ENCODE measurements around the gene IP6K2.
"Not testable (repeated sequence)": the region's sequence is repeated elsewhere in the genome, so short reads cannot be mapped to it uniquely, and the experiment has no call there.

Gene IP6K2

DNA sequence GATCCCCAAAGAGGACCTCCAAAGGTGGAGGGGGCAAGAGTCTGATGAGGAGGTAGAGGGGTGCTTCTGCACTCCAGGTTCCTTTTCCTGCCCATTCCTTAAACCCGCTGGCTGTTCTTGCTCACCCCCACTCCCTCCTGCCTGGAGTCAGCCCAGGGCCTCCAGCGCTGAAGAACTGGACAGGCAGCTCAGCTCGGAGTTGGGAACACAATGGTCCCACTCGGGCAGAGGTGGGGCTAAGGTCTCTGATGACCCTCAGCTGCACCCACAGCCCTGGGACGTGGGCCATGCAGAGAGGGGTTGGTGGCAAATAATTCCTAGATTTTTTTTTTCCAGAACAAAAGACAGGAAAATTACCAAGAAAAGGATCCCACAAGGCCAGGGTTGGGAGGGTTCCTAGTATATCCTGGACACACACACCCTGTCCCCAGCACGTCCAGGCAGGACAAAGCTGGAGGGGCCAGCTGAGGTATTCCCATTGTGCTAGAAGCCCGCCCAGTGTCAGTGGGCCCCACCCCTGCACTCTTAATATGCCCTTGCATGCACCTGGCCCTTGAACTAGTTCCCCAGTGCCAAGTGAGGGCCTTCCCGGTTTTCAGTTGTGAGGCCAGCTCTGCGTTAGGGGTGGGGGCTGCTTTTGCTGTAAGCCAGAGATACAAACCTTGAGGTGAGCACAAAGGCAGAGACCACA lies 22.1 kb upstream of the IP6K2 start:
- no peak for TF ChIP-seq ZFX (IDR thresholded peaks at IDR 0.05; ENCODE audit: borderline replicate concordance)
- TF ChIP-seq, protein P1, sequence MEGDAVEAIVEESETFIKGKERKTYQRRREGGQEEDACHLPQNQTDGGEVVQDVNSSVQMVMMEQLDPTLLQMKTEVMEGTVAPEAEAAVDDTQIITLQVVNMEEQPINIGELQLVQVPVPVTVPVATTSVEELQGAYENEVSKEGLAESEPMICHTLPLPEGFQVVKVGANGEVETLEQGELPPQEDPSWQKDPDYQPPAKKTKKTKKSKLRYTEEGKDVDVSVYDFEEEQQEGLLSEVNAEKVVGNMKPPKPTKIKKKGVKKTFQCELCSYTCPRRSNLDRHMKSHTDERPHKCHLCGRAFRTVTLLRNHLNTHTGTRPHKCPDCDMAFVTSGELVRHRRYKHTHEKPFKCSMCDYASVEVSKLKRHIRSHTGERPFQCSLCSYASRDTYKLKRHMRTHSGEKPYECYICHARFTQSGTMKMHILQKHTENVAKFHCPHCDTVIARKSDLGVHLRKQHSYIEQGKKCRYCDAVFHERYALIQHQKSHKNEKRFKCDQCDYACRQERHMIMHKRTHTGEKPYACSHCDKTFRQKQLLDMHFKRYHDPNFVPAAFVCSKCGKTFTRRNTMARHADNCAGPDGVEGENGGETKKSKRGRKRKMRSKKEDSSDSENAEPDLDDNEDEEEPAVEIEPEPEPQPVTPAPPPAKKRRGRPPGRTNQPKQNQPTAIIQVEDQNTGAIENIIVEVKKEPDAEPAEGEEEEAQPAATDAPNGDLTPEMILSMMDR (IDR thresholded peaks at IDR 0.05) = no peak
- H3K27ac ChIP-seq = peak overlapping the region; percentile 98

DNA sequence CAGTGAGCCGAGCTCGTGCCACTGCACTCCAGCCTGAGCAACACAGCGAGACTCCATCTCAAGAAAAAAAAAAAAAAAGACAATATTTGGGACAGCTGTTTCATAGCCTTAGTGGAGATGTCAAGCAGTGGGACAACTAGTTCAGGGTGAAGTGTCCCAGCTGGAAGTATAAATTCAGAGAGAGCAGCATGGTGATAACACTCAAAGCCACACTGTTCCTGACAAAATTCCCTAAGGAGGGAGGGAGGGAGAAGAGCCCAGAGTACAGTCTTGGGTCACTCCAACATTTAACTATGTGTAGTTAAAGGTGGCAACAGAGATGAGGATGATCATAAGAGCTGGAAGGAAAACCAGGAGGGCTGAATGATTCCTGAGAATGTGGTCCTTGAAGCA lies 21.1 kb upstream of the IP6K2 start:
- peak overlapping the region; percentile 98; the same call in 1 of the 2 replicates for H3K27ac ChIP-seq
- no peak for TF ChIP-seq ZFX (IDR thresholded peaks at IDR 0.05; ENCODE audit: borderline replicate concordance)
- TF ChIP-seq, protein P1 (IDR thresholded peaks at IDR 0.05) = no peak

DNA sequence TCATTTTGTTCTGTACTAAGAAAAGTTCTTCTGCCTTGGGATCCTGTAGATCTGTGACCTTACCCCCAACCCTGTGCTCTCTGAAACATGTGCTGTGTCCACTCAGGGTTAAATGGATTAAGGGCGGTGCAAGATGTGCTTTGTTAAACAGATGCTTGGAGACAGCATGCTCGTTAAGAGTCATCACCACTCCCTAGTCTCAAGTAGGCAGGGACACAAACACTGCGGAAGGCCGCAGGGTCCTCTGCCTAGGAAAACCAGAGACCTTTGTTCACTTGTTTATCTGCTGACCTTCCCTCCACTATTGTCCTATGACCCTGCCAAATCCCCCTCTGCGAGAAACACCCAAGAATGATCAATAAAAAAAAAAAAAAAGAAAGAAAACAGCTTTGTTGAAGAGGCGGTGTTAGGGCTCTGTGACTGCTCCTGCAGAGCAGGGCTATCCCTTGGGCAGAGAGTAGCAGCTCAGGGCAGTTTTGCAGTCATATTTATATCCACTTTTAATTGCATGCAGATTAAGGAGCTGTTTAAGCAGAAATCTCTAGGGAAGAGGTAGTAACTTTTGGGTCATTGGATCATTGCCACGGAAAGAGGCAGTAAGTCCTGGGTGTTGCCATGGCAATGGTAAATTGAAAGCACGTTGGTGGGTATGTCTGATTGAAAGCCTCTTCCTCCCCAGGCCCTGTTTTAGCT lies 18.2 kb upstream of the IP6K2 start:
- H3K27ac ChIP-seq = peak overlapping the region; percentile 73

DNA sequence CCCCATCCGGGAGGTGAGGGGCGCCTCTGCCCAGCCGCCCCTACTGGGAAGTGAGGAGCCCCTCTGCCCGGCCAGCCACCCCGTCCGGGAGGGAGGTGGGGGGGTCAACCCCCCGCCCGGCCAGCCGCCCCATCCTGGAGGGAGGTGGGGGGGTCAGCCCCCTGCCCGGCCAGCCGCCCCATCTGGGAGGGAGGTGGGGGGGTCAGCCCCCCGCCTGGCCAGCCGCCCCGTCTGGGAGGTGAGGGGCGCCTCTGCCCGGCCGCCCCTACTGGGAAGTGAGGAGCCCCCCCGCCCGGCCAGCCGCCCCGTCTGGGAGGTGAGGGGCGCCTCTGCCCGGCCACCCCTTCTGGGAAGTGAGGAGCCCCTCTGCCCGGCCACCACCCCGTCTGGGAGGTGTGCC lies 17.5 kb upstream of the IP6K2 start:
- peak overlapping the region; percentile 73 for H3K27ac ChIP-seq

DNA sequence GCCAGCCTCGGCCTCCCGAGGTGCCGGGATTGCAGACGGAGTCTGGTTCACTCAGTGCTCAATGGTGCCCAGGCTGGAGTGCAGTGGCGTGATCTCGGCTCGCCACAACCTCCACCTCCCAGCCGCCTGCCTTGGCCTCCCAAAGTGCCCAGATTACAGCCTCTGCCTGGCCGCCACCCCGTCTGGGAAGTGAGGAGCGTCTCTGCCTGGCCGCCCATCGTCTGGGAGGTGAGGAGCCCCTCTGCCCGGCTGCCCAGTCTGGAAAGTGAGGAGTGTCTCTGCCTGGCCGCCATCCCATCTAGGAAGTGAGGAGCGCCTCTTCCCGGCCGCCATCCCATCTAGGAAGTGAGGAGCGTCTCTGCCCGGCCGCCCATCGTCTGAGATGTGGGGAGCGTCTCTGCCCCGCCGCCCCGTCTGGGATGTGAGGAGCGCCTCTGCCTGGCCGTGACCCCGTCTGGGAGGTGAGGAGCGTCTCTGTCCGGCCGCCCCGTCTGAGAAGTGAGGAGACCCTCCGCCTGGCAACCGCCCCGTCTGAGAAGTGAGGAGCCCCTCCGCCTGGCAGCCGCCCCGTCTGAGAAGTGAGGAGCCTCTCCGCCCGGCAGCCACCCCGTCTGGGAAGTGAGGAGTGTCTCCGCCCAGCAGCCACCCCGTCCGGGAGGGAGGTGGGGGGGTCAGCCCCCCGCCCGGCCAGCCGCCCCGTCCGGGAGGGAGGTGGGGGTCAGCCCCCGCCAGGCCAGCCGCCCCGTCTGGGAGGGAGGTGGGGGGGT lies 16.9 kb upstream of the IP6K2 start:
- H3K27ac ChIP-seq = not testable (repeated sequence)

DNA sequence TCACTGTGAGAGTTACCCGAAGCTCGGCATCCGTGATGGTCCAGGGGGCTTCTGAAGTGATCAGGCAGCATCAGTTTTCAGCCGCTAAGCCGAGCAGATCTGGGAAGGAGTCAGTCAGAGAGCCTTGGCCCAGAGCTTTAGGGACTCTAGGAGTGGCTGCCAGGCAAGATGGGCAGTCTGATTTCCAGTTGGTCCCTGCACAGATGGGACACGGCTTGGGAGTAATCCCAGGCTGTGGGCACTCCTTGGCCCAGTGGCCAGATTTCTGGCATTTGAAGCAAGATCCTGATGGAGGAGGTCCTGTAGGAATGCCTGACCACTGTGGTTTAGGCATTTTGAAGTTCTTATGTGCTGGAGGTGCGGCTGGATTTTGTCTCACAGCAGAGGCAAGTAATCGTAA lies 10.5 kb upstream of the IP6K2 start:
- H3K27ac ChIP-seq = no peak overlapping the region
- TF ChIP-seq ZFX (IDR thresholded peaks at IDR 0.05; ENCODE audit: borderline replicate concordance) = no peak
- TF ChIP-seq, protein P1 (IDR thresholded peaks at IDR 0.05) = no peak

DNA sequence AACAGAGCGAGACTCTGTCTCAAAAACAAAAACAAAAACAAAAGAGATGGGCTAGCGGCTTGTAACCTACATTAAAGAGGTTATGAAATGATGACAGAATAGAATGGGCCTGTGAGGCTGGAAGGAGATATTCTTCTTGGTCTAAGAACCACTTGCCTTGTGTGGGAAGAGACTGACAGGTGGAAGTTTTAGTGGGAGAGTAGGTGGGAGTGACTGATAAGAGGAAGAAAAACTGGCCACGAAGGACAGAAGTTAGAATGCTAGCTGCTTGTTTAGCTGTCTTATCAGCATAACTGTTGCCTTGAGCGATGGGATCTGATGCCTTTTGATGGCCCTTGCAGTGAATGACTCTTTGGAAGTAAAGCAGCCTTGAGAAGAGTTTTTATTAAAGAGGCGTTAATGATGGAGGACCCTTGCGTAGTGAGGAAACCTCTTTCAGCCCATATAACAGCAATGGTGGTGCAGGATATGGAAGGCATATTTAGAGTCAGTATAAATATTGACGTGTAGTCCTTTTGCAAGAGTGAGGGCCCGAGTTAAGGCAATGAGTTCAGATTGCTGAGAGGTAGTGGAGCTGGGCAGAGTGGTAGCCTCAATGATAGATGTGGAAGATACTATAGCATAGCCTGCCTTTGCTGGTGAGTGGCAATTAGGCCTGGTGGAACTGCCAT lies 8.3 kb upstream of the IP6K2 start:
- H3K27ac ChIP-seq = not testable (repeated sequence)

DNA sequence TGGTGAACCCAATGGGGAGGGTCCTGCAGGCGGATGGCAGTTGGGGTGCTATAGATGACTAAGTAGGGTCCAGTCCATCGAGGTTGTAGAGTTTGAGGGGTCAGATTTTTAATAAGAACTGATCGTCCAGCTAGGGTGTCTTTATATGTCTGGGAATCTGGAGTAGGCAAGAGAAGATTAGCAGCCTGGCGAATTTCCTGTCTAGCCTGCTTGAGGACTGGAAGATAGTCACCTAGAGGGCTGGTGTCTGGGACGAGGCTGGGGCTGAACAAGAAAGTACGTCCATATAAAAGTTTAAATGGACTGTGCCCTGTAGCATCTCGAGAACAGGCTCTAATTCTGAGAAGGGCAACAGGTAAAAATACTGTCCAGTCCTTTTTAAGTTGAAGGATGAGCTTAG lies 6.7 kb upstream of the IP6K2 start:
- 0 out of 2 replicates have a peak overlapping the region, but pooled peaks have one; percentile 7 for H3K27ac ChIP-seq
- TF ChIP-seq ZFX (IDR thresholded peaks at IDR 0.05; ENCODE audit: borderline replicate concordance) = no peak
- TF ChIP-seq, protein P1 (IDR thresholded peaks at IDR 0.05) = no peak

DNA sequence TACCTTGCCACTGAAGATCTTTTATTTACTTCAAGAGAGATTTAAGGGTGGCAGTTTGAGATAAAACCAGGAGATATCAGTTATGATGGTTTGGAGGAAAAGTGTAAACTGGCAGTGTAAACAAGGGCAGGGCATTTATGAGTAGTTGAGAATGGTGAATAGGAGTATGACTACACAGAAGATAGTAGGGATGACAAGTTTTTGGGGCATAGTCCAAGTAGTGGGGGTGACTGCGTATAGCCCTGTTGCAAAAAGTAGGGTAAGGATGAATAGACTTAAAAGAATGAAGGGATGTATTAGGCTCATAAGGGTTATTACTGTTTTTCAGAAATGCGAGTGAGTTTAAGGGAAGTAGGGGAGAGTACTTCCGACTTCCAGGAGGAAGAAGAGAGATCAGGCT lies 6.3 kb upstream of the IP6K2 start:
- H3K27ac ChIP-seq = 0 out of 2 replicates have a peak overlapping the region, but pooled peaks have one; percentile 7

Measured in 22Rv1 (cell line).